OCI-LY7 (cell line): ENCODE measurements around the gene PPP1R36. TPM values are rescaled to one million over a fixed set of nuclear protein-coding genes. Genes with fewer than 3 reads are reported as not detected.
"Not testable (repeated sequence)": the region's sequence is repeated elsewhere in the genome, so short reads cannot be mapped to it uniquely, and the experiment has no call there.

ENCODE experiments used
- BruUV-seq: library from RNA; stranded (reverse); fragments of 400-500 nt; replicated peaks from 2 replicates; lab custom pipeline; 2021; lab: Mats Ljungman, UMichigan
- CTCF ChIA-PET: fragments of 300-600 bp; sonication (Branson Sonifier 250); formaldehyde crosslinking; loops from one replicate; lab custom pipeline; 2022; ENCODE audit warnings: antibody characterized with exemption; ENCODE audit not compliant: unreplicated experiment; lab: Charles Lee
- POLR2A ChIA-PET: fragments of 300-600 bp; sonication (Branson Sonifier 250); formaldehyde crosslinking; loops from one replicate; lab custom pipeline; 2022; ENCODE audit warnings: antibody characterized with exemption; lab: Charles Lee
- DNase-seq: peaks from one replicate; pipeline ENCODE4 v3.0.0-alpha.2; 2015; ENCODE audit warnings: low spot score
- H2AFZ ChIP-seq: fragments of 200-600 bp; sonication (generic), shearing (Covaris generic); 2 replicates; pipeline ENCODE4 v1.6.1; 2014; ENCODE audit warnings: mild to moderate bottlenecking, antibody characterized with exemption, low read length, moderate library complexity
- H3K27ac ChIP-seq: fragments of 200-600 bp; sonication (generic); 2 replicates; pipeline ENCODE4 v1.5.1; 2014; ENCODE audit warnings: mixed run types, low read depth, mild to moderate bottlenecking, moderate library complexity, low read length, inconsistent platforms; ENCODE audit not compliant: poor library complexity, severe bottlenecking
- H3K36me3 ChIP-seq: fragments of 200-600 bp; sonication (generic); 2 replicates; pipeline ENCODE4 v1.6.1; 2014; ENCODE audit warnings: mild to moderate bottlenecking, antibody characterized with exemption, low read length, moderate library complexity, mixed read lengths; ENCODE audit not compliant: insufficient read depth
- H3K4me1 ChIP-seq: fragments of 200-600 bp; sonication (generic); 2 replicates; pipeline ENCODE4 v1.5.1; 2014; ENCODE audit warnings: mild to moderate bottlenecking, low read length; ENCODE audit not compliant: insufficient read depth, poor library complexity, severe bottlenecking
- H3K4me2 ChIP-seq: fragments of 200-600 bp; sonication (generic); 2 replicates; pipeline ENCODE4 v1.6.1; 2014; ENCODE audit warnings: mild to moderate bottlenecking, low read length
- H3K4me3 ChIP-seq: fragments of 200-600 bp; sonication (generic); 2 replicates; pipeline ENCODE4 v1.5.1; 2014; ENCODE audit warnings: mild to moderate bottlenecking, low read depth, low read length; ENCODE audit not compliant: poor library complexity, severe bottlenecking
- H3K79me2 ChIP-seq: fragments of 200-600 bp; sonication (generic); 2 replicates; pipeline ENCODE4 v1.6.1; 2016; ENCODE audit warnings: low read depth, mild to moderate bottlenecking, low read length, moderate library complexity, mixed read lengths; ENCODE audit not compliant: insufficient read depth
- H3K9me2 ChIP-seq: fragments of 200-600 bp; sonication (generic); 2 replicates; pipeline ENCODE4 v1.6.1; 2016; ENCODE audit warnings: mild to moderate bottlenecking, low read length, mixed read lengths; ENCODE audit not compliant: insufficient read depth
- H3K9me3 ChIP-seq: fragments of 200-600 bp; sonication (generic); 2 replicates; pipeline ENCODE4 v1.6.1; 2014; ENCODE audit warnings: mild to moderate bottlenecking, mixed run types, low read length, mixed read lengths
- H4K20me1 ChIP-seq: fragments of 200-600 bp; sonication (generic); 2 replicates; pipeline ENCODE4 v1.6.1; 2014; ENCODE audit warnings: mild to moderate bottlenecking, antibody characterized with exemption, low read length, moderate library complexity, mixed read lengths; ENCODE audit not compliant: insufficient read depth
- EZH2phosphoT487 ChIP-seq: fragments of 200-600 bp; sonication (generic); IDR thresholded peaks from 2 replicates; pipeline ENCODE4 v1.6.1; 2018; ENCODE audit warnings: low read depth, borderline replicate concordance, mild to moderate bottlenecking, mixed run types, antibody characterized with exemption, low read length, moderate library complexity, mixed read lengths
- intact Hi-C: fragments of 100-400 bp; cut with micrococcal nuclease; formaldehyde crosslinking; loops from one replicate; pipeline ENCODE4 v1.10.0; 2022; ENCODE audit not compliant: unreplicated experiment
- total RNA-seq, 2 experiments: library from RNA; depleted of rRNA in 1 of 2; stranded (reverse); fragments of >200 nt in 1 of 2; shearing (Covaris generic) in 1 of 2; gene quantifications; 2 replicates each; pipeline ENCODE4 v1.2.3, GENCODE V29; 2014 to 2022
- TF ChIP-seq, protein P1 (sequence below): fragments of 200-600 bp; sonication (generic); conservative IDR thresholded peaks from 2 replicates; pipeline ENCODE4 v1.5.1; 2014; ENCODE audit warnings: mild to moderate bottlenecking, antibody characterized with exemption, low read length, moderate library complexity, mixed read lengths

PPP1R36 gene
- total RNA-seq, 2 experiments from 2014 or later, result not detected

DNA sequence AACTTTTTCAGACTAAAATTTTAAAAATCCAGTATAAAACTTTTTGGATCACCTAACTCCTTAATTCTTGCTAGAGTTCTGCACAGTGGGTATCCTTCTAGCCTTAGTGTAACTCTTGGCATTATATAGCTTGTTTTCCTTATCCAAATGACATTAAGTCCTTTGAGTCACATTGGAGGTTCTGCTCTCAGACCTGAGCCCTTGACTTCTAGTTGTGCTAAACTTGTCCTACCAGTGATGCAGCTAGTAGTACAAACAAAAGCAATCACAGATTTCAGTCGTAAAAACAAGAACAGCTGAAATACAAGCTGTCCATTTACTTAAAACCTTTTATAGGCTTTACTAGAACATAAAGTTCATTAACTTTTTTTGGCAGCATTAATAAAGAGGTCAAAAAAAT, 34.7 kb upstream of the PPP1R36 start:
- peaks cover 17% of the 10 kb centered on the region for H3K4me1 ChIP-seq
- H3K27ac ChIP-seq, result no peak overlapping the region
- H3K4me3 ChIP-seq, result no peak overlapping the region
- DNase-seq, result no peak
- ChIA-PET POLR2A (interaction anchor here (0.7 to 1.2 kb wide), 3 partner anchors 19 to 624 kb away, joined by 3 to 6 read pairs (median 4); no protein-coding TSS in a partner anchor), CTCF (no interaction called here)
- no peak overlapping the region for H2AFZ ChIP-seq
- no TSS peak for BruUV-seq
- TF ChIP-seq, protein P1, sequence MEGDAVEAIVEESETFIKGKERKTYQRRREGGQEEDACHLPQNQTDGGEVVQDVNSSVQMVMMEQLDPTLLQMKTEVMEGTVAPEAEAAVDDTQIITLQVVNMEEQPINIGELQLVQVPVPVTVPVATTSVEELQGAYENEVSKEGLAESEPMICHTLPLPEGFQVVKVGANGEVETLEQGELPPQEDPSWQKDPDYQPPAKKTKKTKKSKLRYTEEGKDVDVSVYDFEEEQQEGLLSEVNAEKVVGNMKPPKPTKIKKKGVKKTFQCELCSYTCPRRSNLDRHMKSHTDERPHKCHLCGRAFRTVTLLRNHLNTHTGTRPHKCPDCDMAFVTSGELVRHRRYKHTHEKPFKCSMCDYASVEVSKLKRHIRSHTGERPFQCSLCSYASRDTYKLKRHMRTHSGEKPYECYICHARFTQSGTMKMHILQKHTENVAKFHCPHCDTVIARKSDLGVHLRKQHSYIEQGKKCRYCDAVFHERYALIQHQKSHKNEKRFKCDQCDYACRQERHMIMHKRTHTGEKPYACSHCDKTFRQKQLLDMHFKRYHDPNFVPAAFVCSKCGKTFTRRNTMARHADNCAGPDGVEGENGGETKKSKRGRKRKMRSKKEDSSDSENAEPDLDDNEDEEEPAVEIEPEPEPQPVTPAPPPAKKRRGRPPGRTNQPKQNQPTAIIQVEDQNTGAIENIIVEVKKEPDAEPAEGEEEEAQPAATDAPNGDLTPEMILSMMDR, result no peak
- TF ChIP-seq EZH2phosphoT487, result no peak
- H3K36me3 ChIP-seq, result peaks cover 22% of the 10 kb centered on the region
- H4K20me1 ChIP-seq, result peaks cover 25% of the 10 kb centered on the region
- peaks cover 92% of the 10 kb centered on the region for H3K79me2 ChIP-seq
- no peak overlapping the region for H3K4me2 ChIP-seq
- intact Hi-C loops, result no loop called here
- no peaks in the 10 kb centered on the region for H3K9me2 ChIP-seq
- no peaks in the 10 kb centered on the region for H3K9me3 ChIP-seq

DNA sequence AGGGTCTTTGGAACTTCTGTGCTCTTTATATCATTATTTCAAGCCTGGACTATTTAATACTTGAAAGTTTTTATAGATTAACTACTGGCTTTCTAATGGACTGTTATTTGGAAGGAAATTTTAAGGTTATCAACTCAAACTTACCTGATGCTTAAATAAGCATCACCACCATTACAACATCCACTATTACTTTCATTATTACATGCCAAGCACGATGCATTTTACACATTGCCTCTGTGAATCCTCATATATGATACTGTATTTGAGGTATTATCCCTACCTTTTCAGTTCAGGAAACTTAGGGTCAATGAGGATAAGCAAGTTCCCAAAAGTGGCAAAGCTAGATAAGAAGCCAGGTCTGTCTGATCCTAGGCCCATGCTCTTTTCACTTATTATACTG, 32.8 kb upstream of the PPP1R36 start:
- no peak overlapping the region for H3K4me3 ChIP-seq
- ChIA-PET POLR2A (interaction anchor here (0.6 kb wide), 1 partner anchor 130 kb away, joined by 3 read pairs; no protein-coding TSS in a partner anchor), CTCF (no interaction called here)
- TF ChIP-seq, protein P1, result no peak
- no peak for TF ChIP-seq EZH2phosphoT487
- H4K20me1 ChIP-seq, result peaks cover 22% of the 10 kb centered on the region
- H3K79me2 ChIP-seq, result peaks cover 74% of the 10 kb centered on the region
- H3K27ac ChIP-seq, result no peak overlapping the region
- DNase-seq, result no peak
- H3K36me3 ChIP-seq, result peaks cover 26% of the 10 kb centered on the region
- intact Hi-C loops, result no loop called here
- no TSS peak for BruUV-seq
- H3K9me2 ChIP-seq, result no peaks in the 10 kb centered on the region
- no peak overlapping the region for H2AFZ ChIP-seq
- no peaks in the 10 kb centered on the region for H3K9me3 ChIP-seq
- no peak overlapping the region for H3K4me2 ChIP-seq
- H3K4me1 ChIP-seq, result no peaks in the 10 kb centered on the region

DNA sequence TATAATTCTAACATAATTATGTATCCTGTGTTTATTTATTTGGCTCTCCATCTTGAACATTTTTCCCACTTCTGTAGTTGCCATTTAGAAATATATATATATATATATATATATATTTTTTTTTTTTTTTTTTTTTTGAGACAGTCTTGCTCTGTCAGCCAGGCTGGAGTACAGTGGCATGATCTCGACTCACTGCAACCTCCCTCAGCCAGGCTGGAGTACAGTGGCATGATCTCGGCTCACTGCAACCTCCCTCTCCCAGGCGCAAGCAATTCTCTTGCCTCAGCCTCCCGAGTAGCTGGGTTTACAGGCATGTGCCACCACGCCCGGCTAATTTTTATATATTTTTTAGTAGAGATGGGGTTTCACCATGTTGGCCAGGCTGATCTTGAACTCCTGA, 32.1 kb upstream of the PPP1R36 start:
- intact Hi-C loops, result not testable (repeated sequence)

More for the DNA sequence above, 32.1 kb upstream of the PPP1R36 start:
- H2AFZ ChIP-seq, CTCF ChIA-PET, H3K4me1 ChIP-seq, DNase-seq, H3K27ac ChIP-seq, H3K9me2 ChIP-seq, H3K4me3 ChIP-seq, H3K9me3 ChIP-seq, BruUV-seq, H3K4me2 ChIP-seq, POLR2A ChIA-PET: not testable (repeated sequence)
- Histone ChIP-seq H3K79me2 (peaks cover 67% of the 10 kb centered on the region), H4K20me1 (peaks cover 17% of the 10 kb centered on the region), H3K36me3 (peaks cover 26% of the 10 kb centered on the region)
